HL-60 (cell line): ENCODE results near the gene ELOVL6.
"Not testable (repeated sequence)": the region's sequence is repeated elsewhere in the genome, so short reads cannot be mapped to it uniquely, and the experiment has no call there.

Experiments
- DNase-seq, 2 experiments: peaks; one replicate each; pipeline ENCODE4 v3.0.0-alpha.2; 2010 to 2020; ENCODE audit warnings: low read depth in 1 of 2, low spot score in 1 of 2
- H3K27ac ChIP-seq: fragments of 250-450 bp; sonication (Bioruptor Pico); replicated peaks from 2 replicates; pipeline ENCODE4 v1.5.1; 2020; ENCODE audit warnings: mild to moderate bottlenecking, moderate library complexity
- H3K27me3 ChIP-seq: fragments of 250-450 bp; sonication (Bioruptor Pico); 2 replicates; pipeline ENCODE4 v1.5.1; 2021; ENCODE audit warnings: mild to moderate bottlenecking, moderate library complexity; ENCODE audit not compliant: insufficient read depth, poor library complexity, severe bottlenecking
- H3K4me3 ChIP-seq: replicated peaks from 2 replicates; pipeline ENCODE4 v1.5.1; 2011; ENCODE audit warnings: mild to moderate bottlenecking, control low read depth, low read length; ENCODE audit not compliant: insufficient read depth
- GABPA ChIP-seq: IDR thresholded peaks from 2 replicates; pipeline ENCODE4 v1.6.1; 2012; ENCODE audit warnings: low read depth
- POLR2AphosphoS5 ChIP-seq: IDR thresholded peaks from 2 replicates; pipeline ENCODE4 v1.6.1; 2012; ENCODE audit warnings: low read depth
- SPI1 ChIP-seq: IDR thresholded peaks from 2 replicates; pipeline ENCODE4 v1.6.1; 2012; ENCODE audit warnings: low read depth, mild to moderate bottlenecking, borderline replicate concordance
- TF ChIP-seq, protein P1 (sequence below): IDR thresholded peaks from one replicate; pipeline ENCODE4 v1.5.1; 2011; ENCODE audit warnings: low read length, control low read depth, inconsistent platforms; ENCODE audit not compliant: insufficient read depth
- TF ChIP-seq, protein P2 (sequence below): IDR thresholded peaks from 2 replicates; pipeline ENCODE4 v1.6.1; 2012; ENCODE audit warnings: low read depth; ENCODE audit not compliant: insufficient replicate concordance

The ELOVL6 gene

GRCh38 chr4:110159541-110159940, 38.9 kb downstream of the ELOVL6 start:
- DNase-seq = no peak
- no peak overlapping the region for H3K27ac ChIP-seq
- H3K4me3 ChIP-seq = no peak overlapping the region
- H3K27me3 ChIP-seq = no peaks in the 10 kb centered on the region
- TF ChIP-seq, protein P1, sequence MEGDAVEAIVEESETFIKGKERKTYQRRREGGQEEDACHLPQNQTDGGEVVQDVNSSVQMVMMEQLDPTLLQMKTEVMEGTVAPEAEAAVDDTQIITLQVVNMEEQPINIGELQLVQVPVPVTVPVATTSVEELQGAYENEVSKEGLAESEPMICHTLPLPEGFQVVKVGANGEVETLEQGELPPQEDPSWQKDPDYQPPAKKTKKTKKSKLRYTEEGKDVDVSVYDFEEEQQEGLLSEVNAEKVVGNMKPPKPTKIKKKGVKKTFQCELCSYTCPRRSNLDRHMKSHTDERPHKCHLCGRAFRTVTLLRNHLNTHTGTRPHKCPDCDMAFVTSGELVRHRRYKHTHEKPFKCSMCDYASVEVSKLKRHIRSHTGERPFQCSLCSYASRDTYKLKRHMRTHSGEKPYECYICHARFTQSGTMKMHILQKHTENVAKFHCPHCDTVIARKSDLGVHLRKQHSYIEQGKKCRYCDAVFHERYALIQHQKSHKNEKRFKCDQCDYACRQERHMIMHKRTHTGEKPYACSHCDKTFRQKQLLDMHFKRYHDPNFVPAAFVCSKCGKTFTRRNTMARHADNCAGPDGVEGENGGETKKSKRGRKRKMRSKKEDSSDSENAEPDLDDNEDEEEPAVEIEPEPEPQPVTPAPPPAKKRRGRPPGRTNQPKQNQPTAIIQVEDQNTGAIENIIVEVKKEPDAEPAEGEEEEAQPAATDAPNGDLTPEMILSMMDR = no peak
- no peak for TF ChIP-seq GABPA
- no peak for TF ChIP-seq SPI1
- TF ChIP-seq, protein P2, sequence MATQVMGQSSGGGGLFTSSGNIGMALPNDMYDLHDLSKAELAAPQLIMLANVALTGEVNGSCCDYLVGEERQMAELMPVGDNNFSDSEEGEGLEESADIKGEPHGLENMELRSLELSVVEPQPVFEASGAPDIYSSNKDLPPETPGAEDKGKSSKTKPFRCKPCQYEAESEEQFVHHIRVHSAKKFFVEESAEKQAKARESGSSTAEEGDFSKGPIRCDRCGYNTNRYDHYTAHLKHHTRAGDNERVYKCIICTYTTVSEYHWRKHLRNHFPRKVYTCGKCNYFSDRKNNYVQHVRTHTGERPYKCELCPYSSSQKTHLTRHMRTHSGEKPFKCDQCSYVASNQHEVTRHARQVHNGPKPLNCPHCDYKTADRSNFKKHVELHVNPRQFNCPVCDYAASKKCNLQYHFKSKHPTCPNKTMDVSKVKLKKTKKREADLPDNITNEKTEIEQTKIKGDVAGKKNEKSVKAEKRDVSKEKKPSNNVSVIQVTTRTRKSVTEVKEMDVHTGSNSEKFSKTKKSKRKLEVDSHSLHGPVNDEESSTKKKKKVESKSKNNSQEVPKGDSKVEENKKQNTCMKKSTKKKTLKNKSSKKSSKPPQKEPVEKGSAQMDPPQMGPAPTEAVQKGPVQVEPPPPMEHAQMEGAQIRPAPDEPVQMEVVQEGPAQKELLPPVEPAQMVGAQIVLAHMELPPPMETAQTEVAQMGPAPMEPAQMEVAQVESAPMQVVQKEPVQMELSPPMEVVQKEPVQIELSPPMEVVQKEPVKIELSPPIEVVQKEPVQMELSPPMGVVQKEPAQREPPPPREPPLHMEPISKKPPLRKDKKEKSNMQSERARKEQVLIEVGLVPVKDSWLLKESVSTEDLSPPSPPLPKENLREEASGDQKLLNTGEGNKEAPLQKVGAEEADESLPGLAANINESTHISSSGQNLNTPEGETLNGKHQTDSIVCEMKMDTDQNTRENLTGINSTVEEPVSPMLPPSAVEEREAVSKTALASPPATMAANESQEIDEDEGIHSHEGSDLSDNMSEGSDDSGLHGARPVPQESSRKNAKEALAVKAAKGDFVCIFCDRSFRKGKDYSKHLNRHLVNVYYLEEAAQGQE = no peak
- TF ChIP-seq POLR2AphosphoS5 = no peak

- DNase-seq = no peak
- H3K4me3 ChIP-seq = no peak overlapping the region
These were observed 40.8 kb downstream of the ELOVL6 start for GRCh38 chr4:110157580-110157979.

GRCh38 chr4:110157166-110157565, 41.2 kb downstream of the ELOVL6 start:
- not testable (repeated sequence) for H3K4me3 ChIP-seq, H3K27me3 ChIP-seq

More at GRCh38 chr4:110157580-110157979, 40.8 kb downstream of the ELOVL6 start:
- no peak for TF ChIP-seq GABPA
- TF ChIP-seq POLR2AphosphoS5 = no peak
- TF ChIP-seq, protein P2 = no peak
- TF ChIP-seq SPI1 = no peak
- no peaks in the 10 kb centered on the region for H3K27me3 ChIP-seq
- no peak overlapping the region for H3K27ac ChIP-seq

DNA sequence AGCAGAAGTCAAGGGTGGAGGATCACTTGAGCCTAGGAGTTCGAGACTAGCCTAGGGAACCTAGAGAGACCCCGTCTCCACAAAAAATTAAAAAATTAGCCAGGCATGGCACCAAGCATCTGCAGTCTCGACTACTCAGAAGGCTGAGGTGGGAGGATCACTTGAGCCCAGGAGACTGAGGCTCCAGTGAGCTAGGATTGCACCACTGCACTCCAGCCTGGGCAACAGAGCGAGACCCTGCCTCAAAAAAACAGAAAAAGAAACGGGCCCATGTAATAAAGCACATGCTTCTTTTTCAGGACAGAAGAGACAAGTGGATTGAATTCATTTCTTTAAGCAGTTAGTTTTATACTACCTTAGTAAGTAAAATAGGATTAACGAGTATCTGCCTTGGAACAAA, 42.0 kb downstream of the ELOVL6 start:
- TF ChIP-seq SPI1 = no peak
- TF ChIP-seq POLR2AphosphoS5 = no peak
- TF ChIP-seq, protein P1 = no peak
- TF ChIP-seq, protein P2 = no peak
- no peak for TF ChIP-seq GABPA

More at GRCh38 chr4:110157166-110157565, 41.2 kb downstream of the ELOVL6 start:
- not testable (repeated sequence) for DNase-seq, H3K27ac ChIP-seq

More for the DNA sequence above, 42.0 kb downstream of the ELOVL6 start:
- Histone ChIP-seq H3K4me3 (no peak overlapping the region), H3K27me3 (no peaks in the 10 kb centered on the region), H3K27ac (no peak overlapping the region)
- no peak for DNase-seq
